ENCODE results near the gene F8. TPM values are rescaled to one million over a fixed set of nuclear protein-coding genes. Genes with fewer than 3 reads are reported as not detected.

F8 gene
- polyA plus RNA-seq, 1 donor from 2014 or later: 2.1 TPM

GRCh38 chrX:154791939-154792338 lies 230.6 kb downstream of the F8 start:
- Histone ChIP-seq H3K9me3 (ENCODE audit: low read length) (no peaks in the 10 kb centered on the region), H3K36me3 (ENCODE audit: insufficient read depth, low read length) (no peaks in the 10 kb centered on the region), H3K27ac (ENCODE audit: low read length) (no peak overlapping the region), H3K4me3 (ENCODE audit: low read length) (no peak overlapping the region), H3K9me2 (ENCODE audit: insufficient read depth, low read length) (no peaks in the 10 kb centered on the region), H2AFZ (ENCODE audit: low read depth, low read length) (no peak overlapping the region), H3F3A (ENCODE audit: insufficient read depth, low read length, poor library complexity, severe bottlenecking) (no peaks in the 10 kb centered on the region), H3K4me2 (ENCODE audit: low read length) (no peak overlapping the region), H3K9ac (ENCODE audit: low read length) (no peak overlapping the region), H3K27me3 (ENCODE audit: insufficient read depth, low read depth, low read length) (no peaks in the 10 kb centered on the region), H4K20me1 (ENCODE audit: insufficient read depth) (no peaks in the 10 kb centered on the region), H3K79me2 (replicated peaks; ENCODE audit: insufficient read depth, low read length) (no peaks in the 10 kb centered on the region)
- TF ChIP-seq TAF1 (IDR thresholded peaks at IDR 0.05; ENCODE audit: low read depth) (no peak), MXI1 (conservative IDR thresholded peaks at IDR 0.05; ENCODE audit: poor library complexity, severe bottlenecking) (no peak), SMC3 (conservative IDR thresholded peaks at IDR 0.05; ENCODE audit: poor library complexity) (no peak), EZH2 (IDR thresholded peaks at IDR 0.05; ENCODE audit: borderline replicate concordance, insufficient read depth, low read length, poor library complexity, severe bottlenecking) (no peak), POLR2AphosphoS5 (IDR thresholded peaks at IDR 0.05) (no peak), RAD21 (conservative IDR thresholded peaks at IDR 0.05) (no peak), EP300 (conservative IDR thresholded peaks at IDR 0.05; ENCODE audit: poor library complexity, severe bottlenecking) (no peak)
- TF ChIP-seq, protein P1, sequence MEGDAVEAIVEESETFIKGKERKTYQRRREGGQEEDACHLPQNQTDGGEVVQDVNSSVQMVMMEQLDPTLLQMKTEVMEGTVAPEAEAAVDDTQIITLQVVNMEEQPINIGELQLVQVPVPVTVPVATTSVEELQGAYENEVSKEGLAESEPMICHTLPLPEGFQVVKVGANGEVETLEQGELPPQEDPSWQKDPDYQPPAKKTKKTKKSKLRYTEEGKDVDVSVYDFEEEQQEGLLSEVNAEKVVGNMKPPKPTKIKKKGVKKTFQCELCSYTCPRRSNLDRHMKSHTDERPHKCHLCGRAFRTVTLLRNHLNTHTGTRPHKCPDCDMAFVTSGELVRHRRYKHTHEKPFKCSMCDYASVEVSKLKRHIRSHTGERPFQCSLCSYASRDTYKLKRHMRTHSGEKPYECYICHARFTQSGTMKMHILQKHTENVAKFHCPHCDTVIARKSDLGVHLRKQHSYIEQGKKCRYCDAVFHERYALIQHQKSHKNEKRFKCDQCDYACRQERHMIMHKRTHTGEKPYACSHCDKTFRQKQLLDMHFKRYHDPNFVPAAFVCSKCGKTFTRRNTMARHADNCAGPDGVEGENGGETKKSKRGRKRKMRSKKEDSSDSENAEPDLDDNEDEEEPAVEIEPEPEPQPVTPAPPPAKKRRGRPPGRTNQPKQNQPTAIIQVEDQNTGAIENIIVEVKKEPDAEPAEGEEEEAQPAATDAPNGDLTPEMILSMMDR (IDR thresholded peaks at IDR 0.05; ENCODE audit: poor library complexity, severe bottlenecking): no peak
- TF ChIP-seq, protein P2, sequence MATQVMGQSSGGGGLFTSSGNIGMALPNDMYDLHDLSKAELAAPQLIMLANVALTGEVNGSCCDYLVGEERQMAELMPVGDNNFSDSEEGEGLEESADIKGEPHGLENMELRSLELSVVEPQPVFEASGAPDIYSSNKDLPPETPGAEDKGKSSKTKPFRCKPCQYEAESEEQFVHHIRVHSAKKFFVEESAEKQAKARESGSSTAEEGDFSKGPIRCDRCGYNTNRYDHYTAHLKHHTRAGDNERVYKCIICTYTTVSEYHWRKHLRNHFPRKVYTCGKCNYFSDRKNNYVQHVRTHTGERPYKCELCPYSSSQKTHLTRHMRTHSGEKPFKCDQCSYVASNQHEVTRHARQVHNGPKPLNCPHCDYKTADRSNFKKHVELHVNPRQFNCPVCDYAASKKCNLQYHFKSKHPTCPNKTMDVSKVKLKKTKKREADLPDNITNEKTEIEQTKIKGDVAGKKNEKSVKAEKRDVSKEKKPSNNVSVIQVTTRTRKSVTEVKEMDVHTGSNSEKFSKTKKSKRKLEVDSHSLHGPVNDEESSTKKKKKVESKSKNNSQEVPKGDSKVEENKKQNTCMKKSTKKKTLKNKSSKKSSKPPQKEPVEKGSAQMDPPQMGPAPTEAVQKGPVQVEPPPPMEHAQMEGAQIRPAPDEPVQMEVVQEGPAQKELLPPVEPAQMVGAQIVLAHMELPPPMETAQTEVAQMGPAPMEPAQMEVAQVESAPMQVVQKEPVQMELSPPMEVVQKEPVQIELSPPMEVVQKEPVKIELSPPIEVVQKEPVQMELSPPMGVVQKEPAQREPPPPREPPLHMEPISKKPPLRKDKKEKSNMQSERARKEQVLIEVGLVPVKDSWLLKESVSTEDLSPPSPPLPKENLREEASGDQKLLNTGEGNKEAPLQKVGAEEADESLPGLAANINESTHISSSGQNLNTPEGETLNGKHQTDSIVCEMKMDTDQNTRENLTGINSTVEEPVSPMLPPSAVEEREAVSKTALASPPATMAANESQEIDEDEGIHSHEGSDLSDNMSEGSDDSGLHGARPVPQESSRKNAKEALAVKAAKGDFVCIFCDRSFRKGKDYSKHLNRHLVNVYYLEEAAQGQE (IDR thresholded peaks at IDR 0.05; ENCODE audit: borderline replicate concordance): no peak

DNA sequence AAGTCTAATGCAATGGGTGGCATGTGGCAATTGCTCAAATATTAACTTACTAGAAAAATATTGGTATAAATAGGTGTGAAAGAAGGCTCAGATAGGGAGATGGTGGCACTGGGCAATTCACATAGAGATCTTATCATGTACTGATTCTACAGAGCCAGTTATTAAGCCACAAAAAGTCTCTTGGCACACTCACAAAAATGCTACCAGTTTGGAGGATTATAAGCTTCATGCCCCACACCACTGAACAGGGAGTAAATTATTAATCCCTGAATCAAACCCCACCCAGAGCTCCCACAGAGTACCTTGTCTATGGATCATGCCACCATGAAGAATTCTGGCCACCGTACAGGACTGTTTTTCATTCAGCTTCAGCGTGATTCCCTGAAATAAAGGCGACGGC lies 231.1 kb downstream of the F8 start:
- Histone ChIP-seq H3K79me2 (replicated peaks; ENCODE audit: insufficient read depth, low read length) (no peaks in the 10 kb centered on the region), H3F3A (ENCODE audit: insufficient read depth, low read length, poor library complexity, severe bottlenecking) (no peaks in the 10 kb centered on the region), H3K9me3 (ENCODE audit: low read length) (no peaks in the 10 kb centered on the region), H4K20me1 (ENCODE audit: insufficient read depth) (no peaks in the 10 kb centered on the region), H3K9ac (ENCODE audit: low read length) (no peak overlapping the region), H3K36me3 (ENCODE audit: insufficient read depth, low read length) (no peaks in the 10 kb centered on the region), H3K4me2 (ENCODE audit: low read length) (no peak overlapping the region), H2AFZ (ENCODE audit: low read depth, low read length) (no peak overlapping the region), H3K27ac (ENCODE audit: low read length) (no peak overlapping the region), H3K4me3 (ENCODE audit: low read length) (no peak overlapping the region), H3K27me3 (ENCODE audit: insufficient read depth, low read depth, low read length) (no peaks in the 10 kb centered on the region), H3K9me2 (ENCODE audit: insufficient read depth, low read length) (no peaks in the 10 kb centered on the region)
- no peak for TF ChIP-seq EP300 (conservative IDR thresholded peaks at IDR 0.05; ENCODE audit: poor library complexity, severe bottlenecking)

Small RNAs within 50 kb of the gene (small RNA-seq; reads per million reads assigned to genes)
- gene MIR1184-1: 0 reads per million in 3 experiments

Other genes with a start within 250 kb of the F8 start
- 16.1 and 17.5 TPM in 2 replicates for gene MPP1, start 217.2 kb downstream of the F8 start, polyA plus RNA-seq
- not detected in 2 replicates for gene SMIM9, start 188.1 kb downstream of the F8 start, polyA plus RNA-seq
- gene F8A1, start 136.4 kb downstream of the F8 start, polyA plus RNA-seq: 1.8 and 2.1 TPM in 2 replicates
- gene FUNDC2, start 4.1 kb upstream of the F8 start, polyA plus RNA-seq: 139 and 141 TPM in 2 replicates
- 15.7 and 16.4 TPM in 2 replicates for gene CMC4, start 48.4 kb upstream of the F8 start, polyA plus RNA-seq
- 1.1 and 2.4 TPM in 2 replicates for gene MTCP1, start 48.4 kb upstream of the F8 start, polyA plus RNA-seq
- 17.2 and 28.1 TPM in 2 replicates for gene BRCC3, start 48.8 kb upstream of the F8 start, polyA plus RNA-seq
- gene VBP1, start 193.7 kb upstream of the F8 start, polyA plus RNA-seq: 321 and 369 TPM in 2 replicates
- 26.2 and 27.4 TPM in 2 replicates for gene RAB39B, start 241.8 kb upstream of the F8 start, polyA plus RNA-seq